ENCODE data around the gene PLEKHM2.

GRCh38 chr1:15757016-15757543, 73.0 kb downstream of the PLEKHM2 start:
- no peak for TF ChIP-seq CTCF (optimal IDR thresholded peaks at IDR 0.05 in 1 of 3, IDR thresholded peaks at IDR 0.05 in 1 of 3, conservative IDR thresholded peaks at IDR 0.05 in 1 of 3; ENCODE audit: extremely low read depth in 1 of 3, insufficient read depth in 2 of 3, low read length in 3 of 3)
- TF ChIP-seq EZH2 (IDR thresholded peaks at IDR 0.05; ENCODE audit: low read length): no peak

Measured in keratinocyte (primary cell).